Mammary epithelial cell (primary cell): ENCODE data around the gene TACR1.

Experiments used
- CTCF ChIP-seq, 2 donors: IDR thresholded peaks in 1 of 2; conservative IDR thresholded peaks in 1 of 2; 2 replicates each; pipeline ENCODE4 v1.5.1; 2011 to 2012; ENCODE audit warnings: inconsistent platforms in 2 of 2, low read length in 2 of 2, mild to moderate bottlenecking in 2 of 2, control low read depth in 1 of 2, low read depth in 1 of 2; ENCODE audit not compliant: insufficient read depth in 1 of 2; ENCODE audit errors: extremely low read depth in 1 of 2
- EZH2 ChIP-seq: IDR thresholded peaks from 2 replicates; pipeline ENCODE4 v1.6.1; 2012; ENCODE audit warnings: low read length, inconsistent platforms, borderline replicate concordance

- no peak for TF ChIP-seq CTCF (conservative IDR thresholded peaks at IDR 0.05 in 1 of 2, IDR thresholded peaks at IDR 0.05 in 1 of 2; ENCODE audit: extremely low read depth in 1 of 2, insufficient read depth in 1 of 2, low read depth in 1 of 2, low read length in 2 of 2)
- TF ChIP-seq EZH2, result no peak
These were observed 22.5 kb upstream of the TACR1 start for GRCh38 chr2:75221862-75222261.
